ENCODE data around the gene ETNK1.
"Not testable (repeated sequence)": the region's sequence is repeated elsewhere in the genome, so short reads cannot be mapped to it uniquely, and the experiment has no call there.

Gene ETNK1

GRCh38 chr12:22687361-22688076 is 62.5 kb downstream of the ETNK1 start:
- no peak for DNase-seq (ENCODE audit: low read depth, low spot score)

GRCh38 chr12:22689876-22690275 is 64.9 kb downstream of the ETNK1 start:
- DNase-seq (ENCODE audit: low read depth, low spot score), result no peak

- no peak for DNase-seq (ENCODE audit: low read depth, low spot score)
These were observed 66.3 kb downstream of the ETNK1 start for GRCh38 chr12:22691319-22691718.

- not testable (repeated sequence) for DNase-seq (ENCODE audit: low read depth, low spot score)
These were observed 67.5 kb downstream of the ETNK1 start for GRCh38 chr12:22692467-22692866.

GRCh38 chr12:22692964-22693555 is 68.1 kb downstream of the ETNK1 start:
- DNase-seq (ENCODE audit: low read depth, low spot score), result no peak

- no peak for DNase-seq (ENCODE audit: low read depth, low spot score)
These were observed 73.6 kb downstream of the ETNK1 start for GRCh38 chr12:22698576-22698975.

GRCh38 chr12:22699705-22700104 is 74.7 kb downstream of the ETNK1 start:
- not testable (repeated sequence) for DNase-seq (ENCODE audit: low read depth, low spot score)

GRCh38 chr12:22700106-22700505 is 75.1 kb downstream of the ETNK1 start:
- DNase-seq (ENCODE audit: low read depth, low spot score), result no peak

- DNase-seq (ENCODE audit: low read depth, low spot score), result not testable (repeated sequence)
These were observed 76.3 kb downstream of the ETNK1 start for GRCh38 chr12:22701216-22701809.

- DNase-seq (ENCODE audit: low read depth, low spot score), result no peak
These were observed 77.7 kb downstream of the ETNK1 start for GRCh38 chr12:22702690-22703089.

- DNase-seq (ENCODE audit: low read depth, low spot score), result no peak
These were observed 84.3 kb downstream of the ETNK1 start for GRCh38 chr12:22709292-22709691.

- DNase-seq (ENCODE audit: low read depth, low spot score), result no peak
These were observed 87.1 kb downstream of the ETNK1 start for GRCh38 chr12:22712083-22712482.

- no peak for DNase-seq (ENCODE audit: low read depth, low spot score)
These were observed 90.3 kb downstream of the ETNK1 start for GRCh38 chr12:22715254-22715653.

- DNase-seq (ENCODE audit: low read depth, low spot score), result no peak
These were observed 94.8 kb downstream of the ETNK1 start for GRCh38 chr12:22719745-22720144.

GRCh38 chr12:22722081-22722480 is 97.1 kb downstream of the ETNK1 start:
- no peak for DNase-seq (ENCODE audit: low read depth, low spot score)

GRCh38 chr12:22722779-22723178 is 97.8 kb downstream of the ETNK1 start:
- DNase-seq (ENCODE audit: low read depth, low spot score), result no peak

GRCh38 chr12:22728987-22729386 is 104.0 kb downstream of the ETNK1 start:
- no peak for DNase-seq (ENCODE audit: low read depth, low spot score)

GRCh38 chr12:22729431-22729956 is 104.5 kb downstream of the ETNK1 start:
- no peak for DNase-seq (ENCODE audit: low read depth, low spot score)

- DNase-seq (ENCODE audit: low read depth, low spot score), result no peak
These were observed 105.0 kb downstream of the ETNK1 start for GRCh38 chr12:22729957-22730443.

- no peak for DNase-seq (ENCODE audit: low read depth, low spot score)
These were observed 106.3 kb downstream of the ETNK1 start for GRCh38 chr12:22731236-22731635.

GRCh38 chr12:22733756-22734155 is 108.8 kb downstream of the ETNK1 start:
- DNase-seq (ENCODE audit: low read depth, low spot score), result no peak

- no peak for DNase-seq (ENCODE audit: low read depth, low spot score)
These were observed 114.0 kb downstream of the ETNK1 start for GRCh38 chr12:22738945-22739344.
